ENCODE measurements around the gene KATNAL1.
"Not testable (repeated sequence)": the region's sequence is repeated elsewhere in the genome, so short reads cannot be mapped to it uniquely, and the experiment has no call there.

KATNAL1 gene

DNA sequence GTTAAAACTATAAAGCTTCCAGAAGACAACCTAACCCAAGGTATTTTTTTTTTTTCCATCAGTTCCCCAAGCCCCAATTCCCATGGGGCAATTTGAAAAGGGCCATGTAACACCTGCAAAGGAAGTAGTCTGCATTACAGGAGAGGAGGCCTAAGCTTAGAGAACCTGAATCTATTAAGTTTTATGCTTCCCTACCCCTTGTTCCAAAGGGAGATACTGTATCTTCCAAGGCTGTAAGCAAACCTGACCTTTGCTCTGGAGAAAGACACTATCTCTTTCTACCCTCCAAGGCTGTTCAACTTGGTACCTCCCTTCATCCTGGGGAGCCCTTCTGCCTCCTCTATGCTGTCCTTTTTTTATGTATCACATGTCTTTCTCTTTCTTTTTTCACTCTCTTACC, 15.0 kb downstream of the KATNAL1 start:
- DNase-seq (ENCODE audit: low read depth in 2 of 2), result no peak

DNA sequence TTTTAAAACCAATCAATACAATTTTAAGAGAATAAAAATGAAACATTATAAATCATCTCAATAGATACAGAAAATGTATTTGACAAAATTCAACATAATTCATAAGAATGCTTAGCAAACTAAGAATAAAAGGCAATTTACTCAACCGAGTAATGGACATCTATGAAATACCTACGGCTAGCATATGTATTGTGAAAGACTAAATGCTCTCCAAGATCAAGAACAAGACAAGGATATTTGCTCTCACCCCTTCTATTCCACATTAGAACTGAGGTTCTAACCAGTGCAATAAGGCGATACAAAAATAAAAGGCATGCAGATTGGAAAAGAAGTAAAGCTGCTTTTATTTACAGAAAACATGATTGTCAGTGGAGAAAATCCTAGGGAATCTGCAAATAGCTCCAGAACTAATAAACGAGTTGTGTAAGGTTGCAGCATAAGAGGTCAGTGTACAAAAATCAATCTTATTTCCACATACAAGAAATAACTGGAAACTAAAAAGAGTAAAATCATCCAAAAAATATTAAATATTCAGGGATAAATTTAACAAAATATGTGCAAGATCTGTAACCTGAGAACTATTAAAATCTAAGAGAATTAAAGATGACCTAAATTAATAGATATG, 16.4 kb downstream of the KATNAL1 start:
- no peak for DNase-seq (ENCODE audit: low read depth in 2 of 2)

DNA sequence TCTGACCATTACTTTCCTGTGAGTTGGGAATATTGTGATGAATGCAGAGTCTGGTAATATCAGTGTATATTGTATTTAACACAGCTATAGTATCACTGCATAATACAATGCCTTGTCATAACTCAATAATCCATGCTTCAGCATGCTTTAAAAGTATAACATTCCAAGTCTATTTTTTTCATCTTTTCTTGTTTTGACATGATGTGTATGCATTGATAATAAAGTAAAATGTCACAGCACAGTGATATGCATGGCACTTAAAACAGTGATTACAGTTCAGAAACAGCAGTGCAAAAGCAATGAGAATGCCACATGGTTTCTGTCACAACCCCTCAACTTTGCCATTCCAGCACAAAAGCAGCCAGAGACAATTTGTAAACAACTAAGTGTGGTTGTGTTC, 17.8 kb downstream of the KATNAL1 start:
- DNase-seq (ENCODE audit: low read depth in 2 of 2), result no peak

DNA sequence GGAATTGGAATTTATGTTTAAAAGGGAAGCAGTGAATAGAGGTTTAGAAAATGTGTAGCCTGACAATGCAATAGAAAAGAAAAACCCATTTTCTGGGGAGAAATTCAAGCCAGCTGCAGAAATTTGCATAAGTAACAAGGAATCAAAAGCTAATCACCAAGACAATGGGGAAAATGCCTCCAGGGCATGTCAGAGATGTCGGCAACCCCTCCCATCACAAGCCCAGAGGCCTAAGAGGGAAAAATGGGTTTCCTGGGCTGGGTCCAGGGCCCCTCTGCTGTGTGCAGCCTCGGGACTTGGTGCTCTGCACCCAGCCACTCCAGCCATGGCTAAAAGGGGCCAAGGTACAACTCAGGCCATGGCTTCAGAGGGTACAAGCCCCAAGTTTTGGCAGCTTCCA, 21.3 kb downstream of the KATNAL1 start:
- not testable (repeated sequence) for DNase-seq (ENCODE audit: low read depth in 2 of 2)

DNA sequence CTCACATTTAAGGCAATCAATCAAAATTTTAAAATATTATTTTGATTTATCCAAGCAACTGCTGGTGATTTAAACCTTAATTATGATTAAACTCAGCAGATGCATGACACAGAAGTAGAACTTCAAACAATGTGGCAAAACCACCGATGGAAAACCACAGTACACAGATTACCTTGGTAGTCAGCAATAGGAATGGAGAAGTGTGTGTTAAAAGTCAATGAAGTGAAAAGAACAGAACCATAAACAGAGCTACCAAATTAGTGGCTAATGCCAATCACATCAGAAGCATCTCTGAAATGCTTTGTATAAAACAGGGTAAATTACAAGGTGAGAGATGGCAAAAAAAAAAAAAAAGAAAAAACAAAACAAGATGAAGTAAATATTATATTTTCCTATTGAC, 31.2 kb downstream of the KATNAL1 start:
- DNase-seq (ENCODE audit: low read depth in 2 of 2), result no peak

DNA sequence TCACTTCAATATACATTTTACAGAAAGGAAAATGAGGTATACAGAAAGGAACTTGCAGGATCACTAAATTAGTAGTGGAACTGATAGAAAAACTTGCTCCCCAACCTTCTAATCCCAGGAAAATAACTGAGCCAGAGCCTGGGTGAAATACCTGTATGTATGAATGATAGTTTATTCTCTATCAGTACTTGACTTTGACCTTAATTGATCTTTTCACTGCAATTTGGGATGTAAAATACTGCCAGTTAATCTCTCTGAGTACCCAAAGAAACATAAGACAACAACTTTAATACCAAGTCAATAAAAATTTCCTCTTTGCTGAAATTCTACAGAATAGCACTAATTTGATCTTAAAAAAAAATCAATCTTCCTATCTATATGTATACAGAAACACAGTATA, 33.3 kb downstream of the KATNAL1 start:
- no peak for DNase-seq (ENCODE audit: low read depth in 2 of 2)

DNA sequence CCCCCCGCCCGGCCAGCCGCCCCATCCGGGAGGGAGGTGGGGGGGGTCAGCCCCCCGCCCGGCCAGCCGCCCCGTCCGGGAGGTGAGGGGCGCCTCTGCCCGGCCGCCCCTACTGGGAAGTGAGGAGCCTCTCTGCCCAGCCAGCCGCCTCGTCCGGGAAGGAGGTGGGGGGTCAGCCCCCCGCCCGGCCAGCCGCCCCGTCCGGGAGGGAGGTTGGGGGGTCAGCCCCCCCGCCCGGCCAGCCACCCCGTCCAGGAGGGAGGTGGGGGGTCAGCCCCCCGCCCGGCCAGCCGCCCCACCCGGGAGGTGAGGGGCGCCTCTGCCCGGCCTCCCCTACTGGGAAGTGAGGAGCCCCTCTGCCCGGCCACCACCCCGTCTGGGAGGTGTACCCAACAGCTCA, 37.3 kb downstream of the KATNAL1 start:
- DNase-seq (ENCODE audit: low read depth in 2 of 2), result not testable (repeated sequence)

DNA sequence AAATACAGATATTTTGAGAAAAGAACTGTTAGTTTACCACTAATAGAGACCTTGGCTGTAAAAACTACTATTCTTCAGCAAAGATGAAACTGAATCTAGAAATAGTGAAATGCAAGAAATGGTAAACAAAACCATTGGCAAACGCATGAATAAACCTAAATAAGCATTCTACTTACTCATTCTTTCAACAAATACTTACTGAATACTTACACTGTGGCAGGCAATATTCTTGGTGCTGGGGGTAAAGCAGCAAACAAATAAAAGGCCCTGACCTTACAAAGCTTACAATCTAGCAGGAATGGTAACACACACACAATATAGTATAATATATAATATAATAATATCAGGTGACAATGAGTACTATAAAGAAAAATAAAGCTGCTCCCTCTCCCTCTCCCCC, 38.7 kb downstream of the KATNAL1 start:
- no peak for DNase-seq (ENCODE audit: low read depth in 2 of 2)

DNA sequence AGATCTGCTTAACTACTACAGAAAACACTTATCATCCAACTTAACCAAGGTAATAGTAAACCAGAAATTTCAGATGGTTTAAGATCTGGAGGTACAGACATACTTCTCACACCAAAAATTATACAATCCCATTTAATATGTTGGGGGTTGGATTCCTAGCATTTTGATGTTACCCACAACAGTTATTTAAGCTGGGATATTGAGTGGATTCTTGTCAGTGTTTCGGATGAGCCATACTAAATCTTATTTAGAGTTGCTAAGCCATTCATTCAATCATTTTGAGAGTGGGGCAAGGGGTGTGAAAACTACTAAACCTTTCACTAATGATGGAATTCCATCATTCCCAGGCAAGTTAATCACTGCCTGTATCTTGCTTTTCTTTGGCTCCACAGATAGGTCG, 40.6 kb downstream of the KATNAL1 start:
- DNase-seq (ENCODE audit: low read depth in 2 of 2), result no peak

DNA sequence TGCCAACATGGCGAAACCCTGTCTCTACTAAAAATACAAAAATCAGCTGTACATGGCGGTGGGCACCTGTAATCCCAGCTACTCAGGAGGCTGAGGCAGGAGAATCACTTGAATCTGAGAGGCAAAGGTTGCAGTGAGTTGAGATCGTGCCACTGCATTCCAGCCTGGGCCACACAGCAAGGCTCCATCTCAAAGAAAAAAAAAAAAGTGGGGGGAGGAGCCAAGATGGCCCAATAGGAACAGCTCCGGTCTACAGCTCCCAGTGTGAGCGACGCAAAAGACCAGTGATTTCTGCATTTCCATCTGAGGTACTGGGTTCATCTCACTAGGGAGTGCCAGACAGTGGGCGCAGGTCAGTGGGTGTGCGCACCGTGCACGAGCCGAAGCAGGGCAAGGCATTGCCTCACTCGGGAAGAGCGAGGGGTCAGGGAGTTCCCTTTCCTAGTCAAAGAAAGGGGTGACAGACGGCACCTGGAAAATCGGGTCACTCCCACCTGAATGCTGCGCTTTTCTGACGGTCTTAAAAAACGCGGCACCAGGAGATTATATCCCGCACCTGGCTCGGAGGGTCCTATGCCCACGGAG, 48.1 kb downstream of the KATNAL1 start:
- not testable (repeated sequence) for DNase-seq (ENCODE audit: low read depth in 2 of 2)

DNA sequence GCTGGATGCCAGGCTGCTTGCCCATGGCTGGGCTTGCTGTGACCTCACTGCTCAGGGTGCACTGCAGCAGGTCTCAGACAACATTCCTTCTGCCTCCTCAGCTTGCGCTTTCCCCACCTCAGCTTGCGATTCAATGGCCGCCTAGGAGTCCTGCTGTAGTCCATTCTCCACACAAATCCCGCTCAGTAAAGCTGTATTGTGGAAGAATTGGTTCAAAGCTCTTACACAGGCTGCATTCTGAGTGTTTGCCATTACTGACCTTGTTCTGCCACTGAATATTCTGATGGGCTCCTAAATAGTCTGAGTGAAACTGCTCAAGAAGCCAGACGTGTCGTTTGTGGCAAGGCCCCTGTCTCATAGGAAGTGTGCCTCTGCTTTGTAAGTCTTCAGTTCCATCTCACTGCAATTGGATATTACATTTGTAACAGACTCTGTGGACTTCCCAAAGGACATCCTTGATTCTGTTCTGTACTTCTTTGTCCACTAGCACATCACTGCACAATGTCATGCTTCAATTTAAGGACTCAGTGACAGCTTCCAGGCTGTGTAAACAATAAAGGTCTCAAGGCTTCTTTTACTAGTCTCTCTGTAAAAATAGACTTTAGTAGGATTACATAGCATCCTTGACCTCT, 49.8 kb downstream of the KATNAL1 start:
- DNase-seq (ENCODE audit: low read depth in 2 of 2), result no peak

DNA sequence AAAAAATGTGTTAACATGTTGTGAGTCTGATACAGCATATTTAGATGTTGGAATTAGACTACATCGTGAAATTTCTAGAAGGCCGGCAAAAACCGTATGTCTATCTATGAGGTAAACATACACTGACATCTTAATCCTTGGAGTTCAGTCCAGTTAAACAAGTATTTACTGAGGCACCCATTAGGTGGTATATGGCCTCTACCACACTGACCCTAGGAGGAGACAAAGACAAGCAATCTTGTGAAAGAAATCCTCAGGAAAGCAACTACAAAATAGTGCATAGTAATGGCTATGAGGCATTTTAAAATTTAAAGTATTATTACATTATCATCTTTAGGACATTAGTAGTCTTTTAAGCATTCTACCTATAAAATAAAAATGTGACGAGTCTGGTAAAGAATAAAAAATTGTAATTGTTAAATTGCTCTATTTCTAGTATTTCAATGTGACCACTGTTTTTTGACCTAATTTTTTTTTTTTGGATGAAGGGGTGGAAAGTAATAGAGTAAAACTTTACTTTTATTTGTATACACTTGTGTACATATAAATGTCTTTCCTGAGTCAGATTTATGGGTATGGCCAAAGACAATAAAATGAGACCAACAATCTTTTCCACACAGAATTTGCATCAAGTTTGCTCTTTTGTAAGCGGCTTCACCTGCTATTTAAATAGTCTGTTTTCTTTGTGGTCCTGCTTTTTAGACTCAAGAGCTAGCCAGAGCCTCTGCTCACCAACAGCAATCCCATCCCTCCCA, 50.5 kb downstream of the KATNAL1 start:
- DNase-seq (ENCODE audit: low read depth in 2 of 2), result no peak

DNA sequence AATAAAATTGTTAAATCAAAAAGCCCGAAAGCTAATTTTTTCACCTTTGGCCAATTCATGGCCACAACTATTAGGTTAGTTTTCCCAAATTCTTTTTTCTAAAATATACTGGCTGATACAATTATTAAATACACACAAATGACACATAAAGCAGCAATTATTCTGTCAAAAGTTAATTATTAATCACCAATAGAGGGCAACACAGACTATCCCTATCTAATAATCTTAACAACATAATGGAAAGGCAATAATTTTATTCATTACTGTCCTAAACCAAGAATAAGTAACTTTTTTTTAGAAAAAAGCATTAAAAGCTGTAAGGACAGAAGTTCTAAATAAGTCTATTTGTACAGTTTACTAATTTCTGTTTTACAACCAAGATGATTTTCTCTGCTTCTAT, 51.7 kb downstream of the KATNAL1 start:
- no peak for DNase-seq (ENCODE audit: low read depth in 2 of 2)

DNA sequence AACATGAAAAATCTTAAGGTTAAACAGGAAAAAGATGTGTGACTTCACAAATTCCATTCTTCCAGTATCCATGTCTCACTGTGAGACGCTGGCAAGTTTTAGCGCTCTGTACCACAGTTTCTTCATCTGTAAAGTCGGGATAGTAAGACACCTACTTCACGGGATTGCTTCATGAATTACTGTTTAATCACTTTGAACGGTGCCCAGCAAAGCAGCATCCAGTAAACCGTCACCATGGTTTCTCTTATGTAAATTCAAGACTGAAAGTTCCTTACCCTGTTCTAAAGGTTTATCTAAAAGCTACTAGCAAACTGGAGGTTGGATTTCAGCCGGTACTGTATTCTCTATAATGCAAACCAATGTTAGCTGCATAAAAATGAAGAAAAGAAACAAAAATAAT, 53.5 kb downstream of the KATNAL1 start:
- DNase-seq (ENCODE audit: low read depth in 2 of 2), result no peak

DNA sequence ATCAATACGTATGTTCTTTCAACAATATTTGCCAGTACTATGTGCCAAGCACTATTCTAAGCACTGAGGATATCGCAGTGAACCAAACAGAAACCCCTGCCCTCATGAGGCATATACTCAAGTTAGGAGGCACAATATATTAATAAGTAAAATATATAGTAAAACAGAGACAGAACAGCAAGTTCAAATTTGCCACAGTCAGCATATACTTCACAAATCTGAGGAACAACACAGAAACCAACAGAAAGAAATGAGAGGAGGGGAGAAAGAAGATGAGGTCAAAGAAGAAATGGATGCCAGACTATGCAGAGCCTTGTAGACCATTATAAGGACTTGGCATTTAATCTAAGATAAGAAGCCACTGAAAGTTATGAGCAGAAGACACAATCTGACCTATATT, 59.9 kb downstream of the KATNAL1 start:
- no peak for DNase-seq (ENCODE audit: low read depth in 2 of 2)

DNA sequence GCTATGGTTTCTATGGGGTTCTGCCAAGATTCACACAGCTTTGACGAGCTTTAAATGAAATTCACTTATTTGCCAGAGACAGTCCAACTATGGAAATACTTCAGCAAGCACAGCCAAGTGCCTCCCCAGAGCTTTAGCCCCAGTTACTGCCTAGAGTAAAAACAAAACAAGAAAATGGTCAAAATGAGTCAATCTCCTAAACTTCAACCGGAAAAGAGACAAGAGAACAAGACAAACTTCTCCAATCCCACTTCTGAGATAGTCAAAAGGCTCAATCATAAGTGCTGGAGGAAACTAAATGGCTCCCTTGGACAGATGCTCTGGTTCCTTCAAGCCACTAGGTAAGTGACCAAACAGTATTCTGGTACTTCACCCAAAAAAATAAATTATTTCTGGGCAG, 65.8 kb downstream of the KATNAL1 start:
- DNase-seq (ENCODE audit: low read depth in 2 of 2), result no peak

DNA sequence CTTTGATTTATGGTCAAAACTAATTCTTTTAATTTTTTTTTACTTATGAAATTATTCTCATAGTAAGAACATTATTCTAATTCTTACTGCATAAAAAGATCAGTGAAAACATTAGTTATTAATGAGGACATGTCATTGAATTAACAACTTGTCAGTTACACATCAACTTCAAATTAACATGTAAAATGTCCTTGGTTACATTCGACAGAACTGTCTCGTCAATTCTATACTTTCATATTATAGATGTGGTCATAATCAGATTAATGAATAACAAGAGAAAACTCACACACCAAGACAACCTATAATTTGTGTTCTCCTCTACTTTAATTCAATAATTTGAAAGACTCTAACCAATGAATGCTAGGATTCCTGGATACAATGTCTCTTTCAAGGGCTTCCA, 66.7 kb downstream of the KATNAL1 start:
- DNase-seq (ENCODE audit: low read depth in 2 of 2), result no peak

DNA sequence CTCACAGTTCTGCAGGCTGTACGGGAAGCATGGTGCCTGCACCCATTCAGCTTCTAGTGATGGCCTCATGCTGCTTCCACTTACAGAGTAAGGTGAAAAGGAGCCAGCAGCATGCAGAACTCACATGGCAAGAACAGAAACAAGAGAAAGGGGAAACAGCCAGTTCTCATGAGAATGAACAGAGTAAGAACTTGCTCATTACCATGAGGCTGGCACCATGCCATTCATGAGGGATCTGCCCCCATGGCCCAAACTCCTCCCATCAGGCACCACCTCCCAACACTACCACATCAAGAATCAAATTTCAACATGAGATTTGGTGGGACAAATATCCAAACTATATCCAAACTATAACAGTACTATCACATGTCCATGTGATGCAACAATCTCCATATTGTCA, 72.1 kb downstream of the KATNAL1 start:
- DNase-seq (ENCODE audit: low read depth in 2 of 2), result no peak

DNA sequence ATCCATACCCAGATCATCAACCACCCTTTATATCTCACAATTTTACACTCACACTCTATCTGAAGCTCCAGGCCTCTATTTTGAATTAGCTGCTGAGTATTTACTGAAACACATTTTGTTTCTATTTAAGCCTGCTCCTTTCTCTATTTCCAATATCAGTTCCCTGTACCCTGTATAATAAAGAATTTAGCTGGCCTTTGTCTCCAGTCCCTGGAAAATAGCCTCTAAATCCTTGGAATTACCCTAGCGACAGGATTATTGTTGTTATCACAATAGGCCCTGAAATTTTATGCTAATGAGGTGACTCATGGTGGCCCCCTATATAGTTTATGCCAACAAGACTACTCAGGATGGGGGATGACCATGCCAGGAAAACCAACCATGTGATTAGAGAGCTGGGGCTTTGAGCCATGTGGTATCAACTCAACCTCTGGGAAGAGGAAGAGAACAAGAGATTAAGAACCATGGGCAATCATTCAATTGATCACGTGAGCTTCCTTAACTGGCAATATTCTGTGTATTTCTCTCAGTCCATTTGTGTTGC, 72.7 kb downstream of the KATNAL1 start:
- DNase-seq (ENCODE audit: low read depth in 2 of 2), result no peak

DNA sequence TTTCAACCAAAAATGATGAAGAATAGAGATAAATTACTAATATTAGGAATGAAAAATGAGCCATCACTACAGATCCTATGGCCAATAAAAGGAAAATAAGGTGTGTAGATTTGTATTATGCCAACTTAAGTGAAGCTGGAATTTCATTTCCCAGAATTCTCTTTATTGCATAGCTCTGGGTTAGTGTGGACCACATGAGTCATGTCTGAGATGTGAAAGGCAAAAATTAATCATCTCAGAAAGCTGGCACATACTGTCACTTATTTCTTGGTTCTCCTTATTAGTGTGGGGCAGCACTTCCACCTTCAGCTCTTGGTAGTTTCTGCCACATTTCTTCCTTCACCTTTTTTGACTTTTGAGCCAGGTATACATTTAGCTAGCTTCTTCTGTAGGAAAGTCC, 82.6 kb downstream of the KATNAL1 start:
- DNase-seq (ENCODE audit: low read depth in 2 of 2), result no peak

DNA sequence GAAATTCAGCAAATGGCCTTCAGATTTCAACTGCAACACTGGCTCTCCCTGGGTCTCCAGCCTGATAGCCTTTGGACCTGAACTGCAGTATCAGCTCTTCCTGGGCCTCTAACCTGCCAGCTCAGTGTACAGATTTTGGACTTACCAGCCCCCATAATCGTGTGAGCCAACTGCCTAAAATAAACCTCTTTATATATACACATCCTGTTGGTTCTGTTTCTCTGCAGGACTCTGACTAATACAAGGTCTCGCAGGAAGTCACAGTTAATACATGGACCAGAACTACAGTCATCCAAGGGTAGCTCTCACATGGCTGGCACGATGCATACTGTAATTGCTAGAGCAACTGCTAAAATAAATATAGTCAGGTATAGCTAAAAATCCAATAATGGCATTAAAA, 85.1 kb downstream of the KATNAL1 start:
- no peak for DNase-seq (ENCODE audit: low read depth in 2 of 2)

DNA sequence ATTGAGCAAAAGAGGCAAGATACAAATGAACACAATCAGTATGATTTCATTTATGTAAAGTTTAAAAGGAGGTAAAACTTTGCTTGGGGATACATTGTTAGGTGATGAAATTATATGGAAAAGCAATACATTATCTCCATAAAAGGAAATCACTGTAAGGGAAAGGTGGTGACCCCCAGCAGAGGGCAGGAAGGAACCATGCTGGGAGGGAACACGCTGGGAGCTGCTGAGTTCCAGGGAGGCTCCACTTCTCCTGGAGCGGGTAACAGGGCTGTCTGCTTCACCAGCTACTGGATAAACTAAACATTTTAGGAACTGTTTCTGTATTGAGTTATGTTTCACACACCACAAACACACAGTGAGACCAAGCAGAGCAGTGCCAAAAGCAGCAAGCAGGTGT, 91.2 kb downstream of the KATNAL1 start:
- DNase-seq (ENCODE audit: low read depth in 2 of 2), result no peak

DNA sequence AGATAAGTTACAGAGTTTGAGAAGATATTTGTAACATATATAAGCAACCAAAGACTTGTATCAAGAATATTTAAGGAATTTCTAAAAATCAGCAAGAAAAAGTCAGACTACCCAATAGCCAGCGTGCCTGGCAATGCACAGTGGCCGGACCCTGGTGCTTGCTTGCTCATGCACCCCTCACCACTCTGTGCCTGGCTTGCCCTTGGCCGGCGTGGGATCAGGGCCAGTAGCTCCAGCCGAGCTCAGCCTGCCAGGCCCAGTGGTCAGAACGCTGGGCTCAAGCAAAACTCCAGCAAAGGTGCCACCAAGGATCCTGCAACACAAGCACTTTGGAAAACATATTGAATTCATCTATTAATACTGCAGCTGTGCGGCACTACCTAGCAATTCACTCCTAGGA, 95.1 kb downstream of the KATNAL1 start:
- no peak for DNase-seq (ENCODE audit: low read depth in 2 of 2)

All from stimulated activated CD4-positive, alpha-beta T cell treated with anti-CD3 and anti-CD28 coated beads, Interleukin-4, amount 100 ng/mL, for 48 hours (primary cell).